GM19372 (cell line): ENCODE results near the gene SLC6A6.

ENCODE experiments used
- ATAC-seq: cut with Tn5 transposase; IDR thresholded peaks from one replicate; pipeline ENCODE4 v1.9.1; 2021; ENCODE audit warnings: mild to moderate bottlenecking, low read depth, moderate library complexity; ENCODE audit not compliant: unreplicated experiment

The SLC6A6 gene

DNA sequence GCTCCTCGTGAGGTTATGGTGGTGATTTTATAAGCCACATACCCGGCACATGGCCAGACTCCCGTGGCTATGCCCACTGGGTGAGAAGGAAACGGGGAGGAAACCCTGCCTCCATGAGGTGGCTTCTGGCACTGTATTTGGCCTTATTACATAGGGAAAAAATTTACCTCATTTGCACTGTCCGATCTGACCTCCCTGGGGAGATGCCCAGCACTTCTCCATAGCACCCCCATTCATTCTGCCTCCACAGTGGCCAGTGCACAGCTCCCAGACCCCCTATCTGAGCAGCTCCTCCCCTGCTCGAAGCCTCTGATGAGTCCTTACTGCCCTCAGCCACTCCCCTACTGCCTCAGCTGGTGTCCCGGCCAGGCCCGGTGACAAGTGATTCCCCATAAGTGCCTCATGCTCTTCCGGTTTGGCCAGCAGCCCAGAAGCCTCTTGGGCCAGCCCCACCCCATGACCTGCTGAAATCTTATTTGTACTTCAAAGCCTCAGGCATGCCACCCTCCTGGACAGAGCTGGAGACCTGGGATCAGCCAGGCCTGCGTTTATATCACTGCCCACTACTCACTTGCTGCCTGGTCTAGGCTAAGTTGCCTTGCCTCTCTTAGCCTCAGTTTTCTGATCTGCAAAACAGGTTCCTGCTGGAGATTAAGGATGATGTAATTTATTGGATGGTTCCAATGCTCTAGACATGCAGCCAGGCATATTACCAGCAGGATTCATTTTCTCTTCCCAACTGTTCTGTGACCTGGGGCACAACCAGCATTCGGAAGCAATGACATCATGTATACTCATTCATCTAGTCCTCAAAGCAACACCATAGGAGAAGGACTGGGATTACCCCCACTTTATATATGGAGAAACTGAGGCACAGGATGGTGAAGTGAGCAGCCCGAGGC is 30.6 kb upstream of the SLC6A6 start:
- peak; percentile 76 for ATAC-seq

DNA sequence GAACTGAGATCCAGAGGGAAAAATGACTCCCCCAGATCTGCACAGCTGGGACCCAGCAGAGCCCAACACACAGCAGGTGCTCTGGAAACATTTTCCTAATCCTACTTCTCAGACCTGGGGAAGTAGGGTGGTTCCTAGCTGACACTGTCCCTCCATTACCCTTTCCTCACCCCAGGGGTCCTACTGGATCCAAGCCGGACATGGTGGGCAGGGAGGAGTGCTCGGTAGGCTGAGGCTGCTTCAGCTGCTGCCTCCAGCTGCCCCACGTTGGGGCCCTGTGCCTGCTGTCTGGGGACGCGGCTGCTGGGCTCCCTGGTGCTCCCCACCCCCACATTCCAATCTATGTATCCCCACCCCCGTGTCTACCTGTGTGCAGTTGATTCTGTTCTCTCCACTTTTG is 29.8 kb upstream of the SLC6A6 start:
- ATAC-seq: no peak

DNA sequence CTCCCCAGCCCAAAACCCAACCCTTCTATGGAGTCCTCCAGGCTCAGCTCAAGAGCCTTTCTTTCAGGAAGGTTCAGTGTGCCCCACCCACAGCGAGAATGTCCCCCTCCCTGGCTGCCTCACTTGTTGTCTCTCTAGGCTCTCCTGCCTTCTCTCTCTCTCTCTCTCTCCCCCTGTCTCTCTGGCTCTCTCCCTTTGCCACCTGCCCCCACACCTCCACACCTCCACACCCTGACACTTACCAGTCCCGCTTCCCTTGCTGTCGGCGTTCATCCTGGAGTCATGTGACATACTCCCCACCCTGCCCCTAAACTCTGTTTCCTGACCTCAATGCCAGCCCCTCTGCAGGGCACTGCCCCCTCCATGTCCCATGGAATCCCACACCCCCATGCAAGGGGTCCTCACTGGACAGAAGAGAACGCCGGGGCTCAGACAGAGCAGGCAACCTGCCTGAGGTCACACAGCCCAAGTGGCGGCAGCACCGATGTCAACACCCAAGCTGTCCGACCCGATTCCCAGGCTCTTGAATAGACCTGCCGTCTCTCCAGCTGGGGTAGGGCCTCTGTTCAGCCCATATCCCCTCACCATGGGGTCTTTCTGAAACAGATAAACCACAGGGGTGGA is 28.5 kb upstream of the SLC6A6 start:
- ATAC-seq: no peak

DNA sequence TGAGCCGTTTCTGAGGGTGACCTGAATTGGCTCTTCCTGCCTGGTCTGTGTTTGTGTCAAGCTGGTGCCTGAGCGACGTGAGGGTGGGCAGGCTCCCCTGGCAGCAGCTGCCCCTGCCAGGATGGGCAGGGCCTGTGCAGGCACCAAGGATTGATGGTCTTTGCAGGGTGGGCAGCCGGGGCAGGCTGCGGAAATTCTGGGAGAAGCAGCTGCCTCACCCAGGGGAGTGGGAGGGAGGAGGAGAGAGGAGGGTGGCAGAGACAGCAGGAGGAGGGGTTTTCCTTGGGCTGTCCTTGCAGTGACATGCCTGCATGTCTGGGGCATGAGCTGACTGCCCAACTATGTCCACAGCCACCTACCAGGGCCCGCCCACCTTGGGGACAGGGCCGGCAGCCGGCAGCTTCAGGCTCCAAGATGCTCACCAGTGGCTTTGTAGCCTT is 27.9 kb upstream of the SLC6A6 start:
- ATAC-seq: no peak

DNA sequence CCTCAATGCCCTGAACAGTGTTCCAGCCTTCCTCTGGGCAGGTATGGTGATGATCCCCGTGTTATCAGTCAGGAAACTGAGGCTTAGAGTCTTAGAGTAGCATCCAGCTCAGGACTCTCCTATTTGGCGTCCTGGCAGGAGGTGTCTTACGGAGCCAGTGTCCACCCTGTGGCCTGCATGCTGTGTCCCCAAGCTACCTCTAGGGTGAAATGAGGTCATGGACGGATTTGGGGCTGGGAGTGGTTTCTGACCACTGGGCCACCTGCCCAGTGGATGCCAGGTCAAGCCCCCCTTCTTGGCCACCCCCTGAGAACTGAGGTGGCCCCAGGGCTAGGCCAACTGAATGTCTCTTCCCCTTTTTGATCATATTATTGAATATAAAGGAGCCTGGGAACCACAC is 27.2 kb upstream of the SLC6A6 start:
- no peak for ATAC-seq

DNA sequence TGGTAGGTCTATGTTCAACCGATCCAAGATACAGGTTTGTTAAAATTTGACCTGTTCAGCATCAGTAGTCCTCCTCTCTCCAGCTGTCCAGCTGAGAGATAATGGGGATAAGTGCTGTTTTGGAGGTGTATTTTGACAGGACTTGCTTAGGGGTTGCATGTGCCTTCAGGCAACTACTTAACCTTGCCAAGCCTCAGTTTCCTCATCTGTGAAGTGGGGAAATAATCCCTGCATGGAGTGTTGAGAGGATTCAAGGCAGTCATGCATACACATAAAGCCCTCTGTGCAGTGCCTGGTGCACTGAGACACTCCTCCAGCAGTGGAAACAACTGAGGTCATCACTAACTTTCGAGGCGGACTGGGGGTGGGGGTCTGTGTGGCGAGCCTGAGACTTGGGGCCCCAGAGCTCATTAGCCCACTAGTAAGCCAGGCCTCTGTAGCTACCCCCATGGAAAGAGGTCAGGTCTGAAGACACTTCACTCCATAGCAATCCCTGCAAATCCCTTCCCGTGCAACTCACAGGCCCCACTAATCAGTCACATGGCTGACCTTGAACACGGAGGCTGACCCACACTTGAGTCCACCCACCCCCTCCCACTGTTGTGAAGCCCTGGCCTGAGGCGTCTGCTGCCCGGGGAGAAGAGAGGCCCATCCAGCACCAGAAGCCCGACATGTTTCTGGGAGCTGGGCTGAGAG is 25.9 kb upstream of the SLC6A6 start:
- no peak for ATAC-seq

DNA sequence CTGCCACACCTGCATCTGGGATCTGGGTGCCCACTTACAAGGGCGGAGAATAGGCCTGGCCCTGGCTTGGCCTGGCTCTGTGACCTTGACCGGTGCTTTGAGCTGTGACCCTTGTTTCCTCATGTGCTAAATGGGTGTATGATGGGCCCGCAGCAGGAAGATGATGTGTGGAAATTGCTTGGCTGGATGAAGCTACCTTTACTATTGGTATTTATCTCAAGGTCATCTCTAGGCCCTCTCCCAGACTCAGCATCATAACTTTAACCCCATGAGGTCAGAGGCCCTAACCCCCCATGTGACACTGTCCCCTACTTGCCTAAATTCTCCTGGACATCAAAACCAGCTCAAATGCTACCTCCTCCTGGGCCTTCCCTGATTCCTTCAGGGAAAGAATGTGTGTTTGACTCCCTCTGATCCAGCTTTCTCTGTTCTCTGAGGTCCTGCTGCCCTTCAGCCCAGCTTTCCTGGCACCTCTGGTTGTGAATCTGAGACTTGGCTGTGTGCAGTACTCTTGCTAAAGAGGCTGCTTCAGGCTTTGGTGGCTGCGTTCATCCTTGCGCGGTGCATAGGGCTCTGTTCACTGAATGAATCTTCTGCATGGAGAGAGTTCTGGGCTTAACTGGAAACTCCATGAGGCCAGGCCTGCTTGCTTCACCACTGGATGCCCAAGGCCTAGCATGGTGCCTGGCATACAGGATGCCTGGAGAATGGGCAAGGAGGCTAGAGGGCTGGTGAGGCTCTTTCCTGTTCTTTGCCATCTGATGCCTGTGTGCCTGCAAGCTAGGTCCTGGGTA is 25.2 kb upstream of the SLC6A6 start:
- ATAC-seq: no peak

DNA sequence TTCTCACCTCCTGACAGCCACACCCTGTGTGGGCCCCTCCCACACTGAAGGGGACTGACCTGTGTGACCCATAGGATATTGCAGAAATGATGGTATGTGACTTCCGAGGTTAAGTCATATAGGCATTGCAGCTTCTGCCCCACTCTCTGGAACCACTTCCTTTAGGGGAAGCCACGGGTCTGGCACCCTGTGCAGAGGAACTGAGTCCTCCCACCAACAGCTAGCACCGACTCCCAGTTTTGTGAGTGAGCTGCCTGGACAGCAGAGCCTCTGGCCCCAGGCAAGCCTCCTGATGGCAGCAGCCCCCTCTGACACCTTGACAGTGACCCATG is 24.6 kb upstream of the SLC6A6 start:
- no peak for ATAC-seq

DNA sequence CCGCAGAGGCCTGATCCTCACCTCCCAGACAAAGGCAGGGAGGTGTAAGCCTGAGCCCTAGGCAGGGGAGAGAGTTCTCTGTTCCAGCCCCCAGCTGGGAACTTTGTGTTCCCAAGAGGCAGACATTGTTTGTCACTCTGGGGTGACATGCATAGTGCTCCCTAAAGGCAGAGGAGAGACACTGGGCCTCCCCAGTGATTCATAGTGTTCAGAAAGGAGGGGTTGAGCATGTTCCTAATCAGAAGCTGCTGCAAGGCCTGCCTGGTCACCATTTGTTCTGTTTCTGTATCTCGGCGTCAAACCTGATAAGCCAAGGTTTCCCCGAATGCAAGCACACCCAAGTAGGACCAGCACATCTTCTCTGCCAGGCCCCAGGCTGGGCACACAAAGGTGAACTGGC is 24.0 kb upstream of the SLC6A6 start:
- ATAC-seq: no peak

DNA sequence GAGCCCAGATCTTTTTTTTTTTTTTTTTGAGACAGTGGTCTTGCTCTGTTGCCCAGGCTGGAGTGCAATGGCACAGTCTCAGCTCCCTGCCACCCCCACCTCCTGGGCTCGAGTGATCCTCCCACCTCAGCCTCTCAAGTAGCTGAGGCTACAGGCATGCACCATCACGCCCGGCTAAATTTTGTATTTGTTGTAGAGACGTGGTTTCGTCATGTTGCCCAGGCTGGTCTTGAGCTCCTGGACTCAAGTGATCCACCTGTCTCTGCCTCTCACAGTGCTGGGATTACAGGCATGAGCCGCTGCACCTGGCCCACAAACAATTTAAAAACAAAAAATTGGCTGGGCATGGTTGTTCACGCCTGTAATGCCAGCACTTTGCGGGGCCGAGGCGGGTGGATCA is 22.6 kb upstream of the SLC6A6 start:
- no peak for ATAC-seq

DNA sequence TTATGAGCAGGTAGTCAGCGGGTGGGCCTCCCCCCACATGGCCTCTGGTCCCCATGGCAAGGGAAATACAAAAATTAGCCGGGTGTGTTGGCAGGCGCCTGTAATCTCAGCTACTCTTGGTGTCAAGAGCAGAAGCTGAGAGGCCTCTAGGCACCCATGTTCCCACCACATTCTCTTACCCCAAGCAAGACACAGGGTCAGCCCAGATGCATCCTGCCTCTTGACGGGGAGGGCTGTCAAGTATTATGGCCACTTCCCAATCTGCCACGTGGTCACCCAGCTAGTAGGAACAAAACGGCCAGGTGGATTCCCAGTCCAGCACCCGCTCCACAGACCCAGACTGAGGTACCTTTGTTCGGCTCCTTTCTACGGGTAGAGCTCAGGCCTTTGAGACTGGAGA is 16.2 kb upstream of the SLC6A6 start:
- no peak for ATAC-seq

DNA sequence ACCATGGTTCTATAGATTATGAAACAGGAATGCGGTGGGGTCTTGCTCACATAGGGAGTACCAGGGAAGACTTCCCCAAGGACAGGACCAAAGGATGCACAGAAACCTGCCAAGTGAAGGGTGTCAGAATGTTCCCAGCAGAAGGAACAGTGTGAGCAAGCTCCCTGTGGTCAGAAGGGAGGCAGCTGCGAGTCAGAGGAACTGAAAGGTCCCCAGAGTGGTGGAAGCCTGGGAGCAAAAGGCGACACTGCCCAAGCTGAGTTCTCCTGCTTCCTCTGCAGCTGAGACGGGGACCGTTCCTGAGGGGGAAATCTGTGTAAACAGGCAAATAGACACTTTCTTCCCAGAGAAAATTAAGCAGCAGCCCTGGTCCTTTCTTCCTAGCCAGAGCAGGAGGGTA is 14.2 kb upstream of the SLC6A6 start:
- no peak for ATAC-seq

DNA sequence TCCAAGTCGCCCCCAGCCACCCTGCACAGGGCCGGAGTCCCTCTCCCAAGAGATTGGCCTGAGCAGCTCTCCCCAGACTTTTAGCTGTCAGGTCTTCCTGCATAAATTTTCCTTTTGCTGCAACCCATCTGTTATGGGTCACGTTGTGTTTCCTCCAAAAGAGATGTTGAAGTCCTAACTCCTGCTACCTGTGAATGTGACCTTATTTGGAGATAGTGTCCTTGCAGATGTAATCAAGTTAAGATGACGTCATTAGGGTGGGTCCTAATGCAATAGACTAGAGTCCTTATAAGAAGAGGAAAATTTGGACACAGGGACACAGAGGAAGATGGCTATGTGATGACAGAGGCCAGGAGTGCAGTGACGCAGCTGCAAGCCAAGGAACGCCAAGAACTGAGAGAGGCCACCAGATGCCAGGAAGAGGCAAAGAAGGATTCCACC is 13.2 kb upstream of the SLC6A6 start:
- ATAC-seq: no peak

DNA sequence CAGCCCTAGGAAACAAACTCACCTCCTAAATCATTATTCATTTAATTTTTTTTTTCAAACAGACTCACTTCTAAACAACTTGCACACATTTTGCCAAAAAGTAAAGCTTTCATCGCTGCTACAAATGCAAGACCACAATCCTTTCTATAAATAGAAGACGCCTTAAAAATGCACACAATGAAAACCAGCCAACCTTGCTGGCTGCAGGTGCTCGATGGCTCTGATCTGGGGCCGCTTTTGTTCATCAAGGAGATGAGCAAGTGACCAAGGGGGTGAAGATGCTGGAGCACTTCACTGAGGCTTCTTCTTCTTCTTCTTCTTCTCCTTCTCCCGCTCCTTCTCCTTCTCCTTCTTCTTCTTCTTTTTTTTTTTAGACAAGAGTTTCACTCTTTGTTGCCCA is 12.7 kb upstream of the SLC6A6 start:
- ATAC-seq: no peak

DNA sequence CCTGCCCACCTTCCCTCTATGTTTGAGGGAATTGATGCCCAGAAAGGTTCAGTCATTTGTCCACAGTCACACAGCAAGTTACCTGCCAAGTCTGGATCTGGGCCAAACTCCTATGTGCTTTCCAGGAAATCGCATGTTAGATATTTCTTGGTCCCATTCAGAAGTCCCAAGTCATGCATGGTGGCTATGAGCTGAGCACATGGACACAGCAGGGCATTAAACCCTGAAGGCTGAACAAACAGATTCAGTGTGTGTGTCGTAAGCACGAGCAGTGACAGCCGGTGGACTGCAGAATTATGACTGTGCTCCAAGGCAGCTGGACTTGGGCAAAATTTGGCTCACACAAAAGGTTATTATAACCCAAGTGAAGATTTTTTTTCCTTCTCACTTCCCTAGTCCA is 11.4 kb upstream of the SLC6A6 start:
- ATAC-seq: no peak

DNA sequence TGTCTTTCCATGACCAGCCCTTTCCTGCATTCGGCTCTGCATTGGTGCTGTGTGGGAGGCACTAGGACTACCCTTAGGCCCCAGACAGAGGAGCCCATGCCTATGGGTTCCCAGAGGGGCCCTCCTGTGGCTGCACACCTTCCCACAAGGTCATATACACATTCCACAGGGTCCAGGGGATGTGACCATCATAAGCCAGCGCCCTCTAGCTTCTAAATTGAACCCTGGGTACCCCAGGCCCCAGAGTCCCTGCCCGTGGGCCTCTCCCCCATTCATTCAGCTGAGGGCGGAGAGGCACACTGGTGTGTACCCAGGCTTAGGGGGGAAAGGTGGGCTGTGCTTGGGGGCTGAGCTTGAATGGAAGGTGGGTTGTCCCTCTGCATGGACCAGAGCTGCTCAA is 10.2 kb upstream of the SLC6A6 start:
- no peak for ATAC-seq

DNA sequence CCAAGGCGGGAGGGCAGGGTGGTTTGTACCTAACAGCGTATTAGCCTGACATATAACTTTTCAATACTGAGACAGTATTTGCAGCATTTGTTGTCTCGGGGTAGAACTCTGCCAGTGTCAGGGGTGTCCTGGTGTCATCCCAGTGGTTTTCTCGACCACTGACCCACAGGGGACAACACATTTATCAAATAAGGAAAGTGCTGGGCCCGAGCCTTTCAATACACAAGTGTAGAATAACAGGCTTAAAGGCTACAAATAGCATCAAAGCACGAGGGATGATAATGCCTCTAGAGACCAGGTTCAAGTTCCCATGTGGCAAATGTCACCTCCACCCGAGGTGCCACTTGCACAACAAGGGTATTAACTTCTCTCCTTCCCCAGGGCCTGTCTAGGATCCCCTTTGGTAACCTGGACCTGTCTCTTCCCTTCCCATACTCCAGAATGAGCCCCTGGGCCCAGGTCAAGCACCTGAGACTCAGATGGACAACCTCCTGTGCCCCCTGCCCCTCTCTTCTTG is 9.5 kb upstream of the SLC6A6 start:
- no peak for ATAC-seq

DNA sequence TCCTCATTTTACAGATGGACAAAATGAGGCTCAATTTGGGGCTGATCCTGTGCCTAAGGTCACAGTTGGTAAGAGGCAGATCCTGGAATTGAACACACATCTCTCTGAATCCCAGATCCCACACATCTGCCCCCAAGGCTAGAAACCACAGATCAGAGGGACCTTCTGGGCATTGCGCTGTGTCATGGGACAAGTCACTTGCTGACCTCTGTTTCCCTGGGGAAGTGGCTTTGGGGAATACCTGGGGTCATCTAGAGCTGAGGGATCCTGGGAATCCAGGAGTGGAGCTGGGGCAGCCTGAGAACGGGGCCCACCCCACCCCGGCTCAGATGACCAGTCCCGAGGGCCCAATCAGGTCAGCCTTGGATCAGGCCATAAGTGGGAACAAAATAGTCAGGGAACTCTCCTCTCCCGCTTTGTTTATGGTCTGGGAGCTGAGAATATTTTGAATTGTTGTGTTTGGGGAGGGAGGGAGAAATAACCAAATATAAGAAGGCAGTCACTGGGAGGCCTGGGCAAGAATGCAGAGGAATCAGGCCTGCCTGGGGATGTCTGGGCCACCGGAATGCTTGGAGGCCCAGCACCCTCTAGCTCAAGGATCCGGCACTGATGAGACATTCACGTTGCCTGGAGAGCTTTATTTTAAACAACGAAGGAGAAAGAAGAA is 8.8 kb upstream of the SLC6A6 start:
- no peak for ATAC-seq

DNA sequence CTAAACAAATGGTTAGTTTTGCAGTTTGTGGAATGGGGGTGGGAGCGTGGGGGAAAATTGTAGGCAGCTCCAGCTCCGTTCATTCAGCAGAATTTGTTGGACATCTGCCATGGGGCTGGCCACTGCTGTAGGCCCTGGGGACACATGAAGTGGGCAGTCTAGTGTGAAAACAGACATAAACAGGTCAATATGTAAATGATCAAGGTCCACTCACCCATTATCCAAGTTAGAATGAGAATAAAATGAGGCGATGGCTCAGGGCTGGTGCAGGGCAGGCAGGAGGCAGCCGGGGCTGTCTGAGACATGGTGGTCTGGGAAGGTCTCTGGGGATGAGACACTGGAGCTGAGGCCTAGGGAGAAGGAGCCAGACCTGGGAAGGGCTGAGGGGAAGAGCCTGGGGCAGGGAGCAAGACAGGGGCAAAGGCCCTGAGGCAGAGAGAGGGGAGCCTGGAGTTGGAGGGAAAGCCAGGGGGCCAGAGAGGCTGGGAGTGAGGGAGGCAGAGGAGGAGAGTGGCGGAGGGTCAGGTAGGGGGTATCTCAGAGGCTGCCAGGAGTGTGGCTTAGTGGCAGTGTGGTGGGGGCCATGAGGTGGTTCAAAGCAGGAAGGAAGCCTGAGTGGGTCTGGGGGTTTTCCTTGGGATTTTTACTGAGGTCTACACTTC is 6.2 kb upstream of the SLC6A6 start:
- no peak for ATAC-seq

DNA sequence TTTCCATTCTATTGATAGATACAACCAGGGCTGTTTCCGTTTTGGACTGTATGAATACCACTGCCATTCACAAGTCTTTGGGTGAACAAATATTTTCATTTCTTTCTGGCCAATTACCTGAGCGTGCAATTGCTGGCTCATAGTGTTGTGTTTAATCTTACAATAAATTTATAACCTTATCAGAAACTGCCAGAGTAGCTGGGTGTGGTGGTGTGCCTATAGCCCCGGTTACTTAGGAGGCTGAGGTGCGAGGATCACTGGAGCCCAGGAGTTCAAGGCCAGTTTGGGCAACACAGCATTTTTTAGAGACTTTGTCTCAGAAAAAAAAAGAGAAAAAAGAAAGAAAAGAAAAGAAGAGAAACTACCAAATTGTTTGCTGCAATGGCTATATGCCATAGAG is 5.4 kb upstream of the SLC6A6 start:
- ATAC-seq: no peak
